Endothelial cell (in vitro differentiated cells): ENCODE results near the gene PRR5. TPM values are rescaled to one million over a fixed set of nuclear protein-coding genes. Genes with fewer than 3 reads are reported as not detected.

Experiments used
- DNase-seq: peaks from one replicate; pipeline ENCODE4 v3.0.0; 2021; ENCODE audit warnings: low spot score
- H3K27ac Mint-ChIP-seq: one replicate; pipeline ENCODE4 v1.8.0; 2021; ENCODE audit warnings: mixed read lengths, inconsistent platforms; ENCODE audit not compliant: unreplicated experiment
- H3K27me3 Mint-ChIP-seq: one replicate; pipeline ENCODE4 v1.8.0; 2021; ENCODE audit warnings: mild to moderate bottlenecking, moderate library complexity, mixed read lengths, inconsistent platforms; ENCODE audit not compliant: unreplicated experiment
- H3K36me3 Mint-ChIP-seq: one replicate; pipeline ENCODE4 v1.8.0; 2021; ENCODE audit warnings: mild to moderate bottlenecking, low read depth, mixed read lengths, inconsistent platforms; ENCODE audit not compliant: unreplicated experiment
- H3K4me1 Mint-ChIP-seq: one replicate; pipeline ENCODE4 v1.8.0; 2021; ENCODE audit warnings: mild to moderate bottlenecking, mixed read lengths, inconsistent platforms; ENCODE audit not compliant: unreplicated experiment
- H3K4me3 Mint-ChIP-seq: one replicate; pipeline ENCODE4 v1.8.0; 2021; ENCODE audit warnings: mild to moderate bottlenecking, mixed read lengths, inconsistent platforms; ENCODE audit not compliant: unreplicated experiment
- H3K9me3 Mint-ChIP-seq: one replicate; pipeline ENCODE4 v1.8.0; 2021; ENCODE audit warnings: mixed read lengths, inconsistent platforms; ENCODE audit not compliant: unreplicated experiment
- total RNA-seq: library from RNA; stranded (reverse); fragmentation: NEBNext Ultra II Directional; extraction: Animal tissue kit (Norgen Biotek cat#: 25700); gene quantifications from one replicate; pipeline ENCODE4 v1.2.1, GENCODE V29; 2021; ENCODE audit not compliant: unreplicated experiment
- TF ChIP-seq, protein P1 (sequence below): fragments of 200-600 bp; sonication (generic); IDR thresholded peaks from one replicate; pipeline ENCODE4 v1.5.0; 2021; ENCODE audit warnings: antibody characterized with exemption; ENCODE audit not compliant: unreplicated experiment

Gene PRR5
- total RNA-seq, 1 donor from 2014 or later: 40.5 TPM

DNA sequence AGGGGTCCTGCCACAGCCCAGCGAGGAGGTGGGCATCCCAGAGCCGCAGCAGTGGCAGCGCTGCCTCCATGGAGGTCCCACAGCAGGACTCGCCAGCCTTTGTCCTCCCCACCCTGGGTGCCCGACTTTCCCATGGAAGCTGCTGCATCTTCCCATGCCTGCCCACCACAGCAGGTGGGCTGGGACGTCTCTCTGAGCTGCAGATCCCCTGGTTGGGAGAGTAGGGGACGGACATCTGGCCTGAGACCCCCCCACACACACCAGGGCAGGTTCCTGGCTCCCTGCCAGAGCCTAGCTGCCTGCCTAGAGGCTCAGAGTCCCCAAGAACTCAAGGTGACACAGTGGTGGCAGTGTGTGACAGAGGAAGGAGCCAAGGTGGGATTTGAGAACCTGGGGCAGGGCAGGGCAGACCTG lies 21.5 kb upstream of the PRR5 start:
- Mint-ChIP-seq H3K36me3 (peaks cover 4% of the 10 kb centered on the region), H3K4me3 (no peak overlapping the region), H3K4me1 (peaks cover 15% of the 10 kb centered on the region), H3K27ac (no peak overlapping the region), H3K27me3 (peaks cover 13% of the 10 kb centered on the region), H3K9me3 (no peaks in the 10 kb centered on the region)
- TF ChIP-seq, protein P1, sequence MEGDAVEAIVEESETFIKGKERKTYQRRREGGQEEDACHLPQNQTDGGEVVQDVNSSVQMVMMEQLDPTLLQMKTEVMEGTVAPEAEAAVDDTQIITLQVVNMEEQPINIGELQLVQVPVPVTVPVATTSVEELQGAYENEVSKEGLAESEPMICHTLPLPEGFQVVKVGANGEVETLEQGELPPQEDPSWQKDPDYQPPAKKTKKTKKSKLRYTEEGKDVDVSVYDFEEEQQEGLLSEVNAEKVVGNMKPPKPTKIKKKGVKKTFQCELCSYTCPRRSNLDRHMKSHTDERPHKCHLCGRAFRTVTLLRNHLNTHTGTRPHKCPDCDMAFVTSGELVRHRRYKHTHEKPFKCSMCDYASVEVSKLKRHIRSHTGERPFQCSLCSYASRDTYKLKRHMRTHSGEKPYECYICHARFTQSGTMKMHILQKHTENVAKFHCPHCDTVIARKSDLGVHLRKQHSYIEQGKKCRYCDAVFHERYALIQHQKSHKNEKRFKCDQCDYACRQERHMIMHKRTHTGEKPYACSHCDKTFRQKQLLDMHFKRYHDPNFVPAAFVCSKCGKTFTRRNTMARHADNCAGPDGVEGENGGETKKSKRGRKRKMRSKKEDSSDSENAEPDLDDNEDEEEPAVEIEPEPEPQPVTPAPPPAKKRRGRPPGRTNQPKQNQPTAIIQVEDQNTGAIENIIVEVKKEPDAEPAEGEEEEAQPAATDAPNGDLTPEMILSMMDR: no peak
- no peak for DNase-seq

DNA sequence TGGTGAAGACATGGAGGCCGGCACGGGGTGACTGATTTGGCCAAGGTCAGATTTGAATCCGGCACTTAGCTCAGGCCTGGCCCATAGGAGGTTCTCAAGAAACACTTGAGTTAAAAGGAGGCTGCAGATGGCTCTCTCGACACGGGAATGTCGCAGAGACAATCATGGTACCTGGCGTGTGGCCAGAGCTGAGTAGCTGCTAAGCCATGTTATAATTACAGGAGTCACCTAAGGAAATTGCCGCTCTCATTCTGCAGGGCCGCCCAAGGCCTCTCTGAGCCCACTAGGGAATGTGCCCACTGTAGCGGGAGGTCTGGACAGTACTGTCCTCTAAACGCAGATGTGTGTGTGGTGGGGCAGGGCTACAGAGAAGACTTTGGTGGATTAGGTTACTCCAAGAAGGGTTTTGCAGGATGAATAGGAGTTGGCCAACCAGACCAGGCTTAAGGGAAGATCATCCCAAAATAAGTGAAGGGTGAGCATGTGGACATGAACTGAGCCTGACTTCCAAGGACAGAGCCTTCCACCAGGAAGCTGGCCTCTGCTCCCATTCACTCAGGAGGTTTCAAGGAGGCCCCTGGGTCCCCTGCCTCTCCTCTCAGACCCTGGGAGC lies 19.3 kb upstream of the PRR5 start:
- Mint-ChIP-seq H3K36me3 (peaks cover 4% of the 10 kb centered on the region), H3K4me3 (no peak overlapping the region), H3K9me3 (no peaks in the 10 kb centered on the region), H3K27me3 (peaks cover 9% of the 10 kb centered on the region), H3K4me1 (peaks cover 9% of the 10 kb centered on the region), H3K27ac (no peak overlapping the region)
- DNase-seq: no peak
- TF ChIP-seq, protein P1: no peak

- DNase-seq: no peak
- peaks cover 4% of the 10 kb centered on the region for H3K36me3 Mint-ChIP-seq
- peaks cover 9% of the 10 kb centered on the region for H3K27me3 Mint-ChIP-seq
- no peak overlapping the region for H3K4me3 Mint-ChIP-seq
- peaks cover 9% of the 10 kb centered on the region for H3K4me1 Mint-ChIP-seq
- TF ChIP-seq, protein P1: no peak
- H3K9me3 Mint-ChIP-seq: no peaks in the 10 kb centered on the region
- no peak overlapping the region for H3K27ac Mint-ChIP-seq
These were observed 18.8 kb upstream of the PRR5 start for GRCh38 chr22:44683237-44683636.

GRCh38 chr22:44683881-44684280 lies 18.1 kb upstream of the PRR5 start:
- no peak overlapping the region for H3K4me3 Mint-ChIP-seq
- TF ChIP-seq, protein P1: no peak
- peaks cover 7% of the 10 kb centered on the region for H3K36me3 Mint-ChIP-seq
- no peak overlapping the region for H3K27ac Mint-ChIP-seq
- H3K27me3 Mint-ChIP-seq: peaks cover 9% of the 10 kb centered on the region
- H3K4me1 Mint-ChIP-seq: peaks cover 9% of the 10 kb centered on the region
- no peaks in the 10 kb centered on the region for H3K9me3 Mint-ChIP-seq
- no peak for DNase-seq

DNA sequence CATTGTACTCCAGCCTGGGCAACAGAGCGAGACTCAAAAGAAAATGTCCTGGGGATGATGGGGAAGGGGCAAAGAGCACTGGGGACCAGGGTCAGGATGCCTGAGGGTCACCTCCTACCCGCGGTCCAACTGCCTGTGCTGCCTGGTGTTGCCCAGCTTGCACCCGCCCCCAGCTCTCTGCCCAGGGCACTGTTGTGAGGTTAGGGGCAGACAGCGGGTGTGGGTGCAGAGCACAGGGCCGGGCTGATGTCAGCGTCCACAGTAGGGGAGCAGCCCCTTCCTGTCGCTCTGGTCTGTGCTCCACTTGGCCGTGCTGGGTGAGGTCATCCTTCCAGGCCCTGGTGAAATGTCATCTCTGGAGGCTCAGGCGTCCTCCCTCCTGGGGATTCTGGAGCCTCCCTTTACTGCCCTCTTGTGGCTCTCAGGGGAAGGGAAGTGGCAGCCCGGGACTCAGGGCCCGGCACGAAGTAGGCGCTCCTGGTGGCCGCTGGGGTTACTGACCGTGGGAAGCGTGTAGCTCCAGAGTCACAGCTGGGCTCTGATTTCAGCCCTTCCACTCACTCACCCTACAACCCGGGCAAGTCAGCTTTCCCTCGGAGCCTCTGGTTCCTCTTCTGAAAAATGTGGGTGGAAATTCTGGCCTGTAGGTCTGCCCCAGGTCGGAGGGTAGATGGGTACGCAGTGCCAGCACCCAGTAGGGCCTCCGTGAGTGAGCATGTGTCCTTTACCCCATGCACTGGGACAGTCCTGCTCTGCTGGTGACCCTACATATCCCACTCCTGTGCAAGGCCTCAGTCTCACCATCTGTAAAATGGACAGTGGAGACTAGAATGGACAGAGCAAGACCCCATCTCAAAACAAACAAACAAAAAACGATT lies 17.3 kb upstream of the PRR5 start:
- H3K9me3 Mint-ChIP-seq: no peaks in the 10 kb centered on the region

More for the DNA sequence above, 17.3 kb upstream of the PRR5 start:
- H3K27me3 Mint-ChIP-seq: peaks cover 10% of the 10 kb centered on the region
- peaks cover 9% of the 10 kb centered on the region for H3K4me1 Mint-ChIP-seq
- peaks cover 5% of the 10 kb centered on the region for H3K36me3 Mint-ChIP-seq
- peak; percentile 94 for DNase-seq
- H3K27ac Mint-ChIP-seq: peak overlapping the region; percentile 52
- TF ChIP-seq, protein P1: peak; percentile 94
- H3K4me3 Mint-ChIP-seq: no peak overlapping the region
